Osteoblast (primary cell): Measurements from ENCODE around the gene CANX. TPM values are rescaled to one million over a fixed set of nuclear protein-coding genes. Genes with fewer than 3 reads are reported as not detected.
"Not testable (repeated sequence)": the region's sequence is repeated elsewhere in the genome, so short reads cannot be mapped to it uniquely, and the experiment has no call there.

Source experiments
- DNase-seq: peaks from one replicate; pipeline ENCODE4 v3.0.0; 2011; ENCODE audit warnings: low spot score, mixed read lengths; ENCODE audit not compliant: insufficient read length; ENCODE audit errors: missing footprints
- H2AFZ ChIP-seq: 2 replicates; pipeline ENCODE4 v1.6.0; 2011; ENCODE audit warnings: mild to moderate bottlenecking, low read length
- H3K27ac ChIP-seq: 2 replicates; pipeline ENCODE4 v1.5.1; 2011; ENCODE audit warnings: mild to moderate bottlenecking, low read depth, low read length, moderate library complexity
- H3K27me3 ChIP-seq: 2 replicates; pipeline ENCODE4 v1.6.0; 2012; ENCODE audit warnings: mild to moderate bottlenecking, control low read depth, inconsistent platforms, low read length, moderate library complexity; ENCODE audit not compliant: insufficient read depth
- H3K36me3 ChIP-seq: 2 replicates; pipeline ENCODE4 v1.5.1; 2011; ENCODE audit warnings: mild to moderate bottlenecking, low read length, control low read depth, moderate library complexity; ENCODE audit not compliant: insufficient read depth
- H3K4me1 ChIP-seq: 2 replicates; pipeline ENCODE4 v1.5.1; 2011; ENCODE audit warnings: mild to moderate bottlenecking, low read length, control low read depth, moderate library complexity; ENCODE audit not compliant: insufficient read depth
- H3K4me2 ChIP-seq: 2 replicates; pipeline ENCODE4 v1.6.0; 2011; ENCODE audit warnings: mild to moderate bottlenecking, low read length; ENCODE audit not compliant: insufficient read depth
- H3K4me3 ChIP-seq: fragments of 200-600 bp; sonication (generic); 3 replicates; pipeline ENCODE4 v1.5.1; 2012; ENCODE audit warnings: mild to moderate bottlenecking, low read length, inconsistent platforms; ENCODE audit not compliant: insufficient read depth
- H3K79me2 ChIP-seq: 2 replicates; pipeline ENCODE4 v1.6.0; 2012; ENCODE audit warnings: mild to moderate bottlenecking, low read length, control low read depth, inconsistent platforms; ENCODE audit not compliant: insufficient read depth
- H3K9me3 ChIP-seq: 2 replicates; pipeline ENCODE4 v1.5.1; 2011; ENCODE audit warnings: low read depth, low read length, control low read depth
- H4K20me1 ChIP-seq: 2 replicates; pipeline ENCODE4 v1.6.0; 2012; ENCODE audit warnings: mild to moderate bottlenecking, low read length, control low read depth; ENCODE audit not compliant: insufficient read depth
- CTCF ChIP-seq: IDR thresholded peaks from 2 replicates; pipeline ENCODE4 v1.5.1; 2011; ENCODE audit warnings: mild to moderate bottlenecking, low read depth, low read length, moderate library complexity; ENCODE audit errors: extremely low read depth
- total RNA-seq: library from RNA; depleted of rRNA; stranded (reverse); fragments of >200 nt; gene quantifications from 2 replicates; pipeline ENCODE4 v1.2.3, GENCODE V29; 2012

CANX gene
- total RNA-seq, 1 donor = 698 TPM

GRCh38 chr5:179696603-179697002 lies 2.2 kb upstream of the CANX start:
- H3K27ac ChIP-seq = no peak overlapping the region
- no peak overlapping the region for H3K4me2 ChIP-seq
- no peak for TF ChIP-seq CTCF
- H3K36me3 ChIP-seq = no peaks in the 10 kb centered on the region
- H3K4me3 ChIP-seq = no peak overlapping the region
- H3K27me3 ChIP-seq = no peaks in the 10 kb centered on the region
- no peak overlapping the region for H2AFZ ChIP-seq
- H4K20me1 ChIP-seq = peaks cover 20% of the 10 kb centered on the region
- H3K9me3 ChIP-seq = no peaks in the 10 kb centered on the region
- peaks cover 30% of the 10 kb centered on the region for H3K79me2 ChIP-seq
- peaks cover 10% of the 10 kb centered on the region for H3K4me1 ChIP-seq
- DNase-seq = no peak

- no peak for TF ChIP-seq CTCF
- peaks cover 3% of the 10 kb centered on the region for H3K36me3 ChIP-seq
- H3K4me2 ChIP-seq = peak overlapping the region; percentile 10
- no peaks in the 10 kb centered on the region for H3K27me3 ChIP-seq
- peaks cover 21% of the 10 kb centered on the region for H4K20me1 ChIP-seq
- H3K79me2 ChIP-seq = peaks cover 35% of the 10 kb centered on the region
- H2AFZ ChIP-seq = no peak overlapping the region
- no peak for DNase-seq
- H3K9me3 ChIP-seq = no peaks in the 10 kb centered on the region
- H3K27ac ChIP-seq = no peak overlapping the region
- no peak overlapping the region for H3K4me3 ChIP-seq
- H3K4me1 ChIP-seq = peaks cover 10% of the 10 kb centered on the region
These were observed 1.7 kb upstream of the CANX start for GRCh38 chr5:179697108-179697507.

- not testable (repeated sequence) for H3K9me3 ChIP-seq, DNase-seq, H3K27me3 ChIP-seq, H3K4me1 ChIP-seq, H3K36me3 ChIP-seq
- peak overlapping the region; percentile 67 for H2AFZ ChIP-seq
- H3K27ac ChIP-seq = peak overlapping the region; percentile 87
- peaks cover 40% of the 10 kb centered on the region for H3K79me2 ChIP-seq
- peaks cover 25% of the 10 kb centered on the region for H4K20me1 ChIP-seq
- peak overlapping the region; percentile 78 for H3K4me2 ChIP-seq
- peak overlapping the region; percentile 87 for H3K4me3 ChIP-seq
These were observed 1.2 kb upstream of the CANX start for GRCh38 chr5:179697543-179697942.

GRCh38 chr5:179697993-179698934 lies 503 bp upstream of the CANX start:
- Histone ChIP-seq H4K20me1 (peaks cover 30% of the 10 kb centered on the region), H3K9me3 (no peaks in the 10 kb centered on the region), H3K4me2 (peak overlapping the region; percentile 78), H3K36me3 (peaks cover 13% of the 10 kb centered on the region), H3K27me3 (no peaks in the 10 kb centered on the region), H3K4me3 (peak overlapping the region; percentile 87), H3K79me2 (peaks cover 47% of the 10 kb centered on the region), H2AFZ (peak overlapping the region; percentile 67), H3K4me1 (peaks cover 10% of the 10 kb centered on the region), H3K27ac (peak overlapping the region; percentile 92)
- DNase-seq = peak; percentile 99
- no peak for TF ChIP-seq CTCF
